GM18873 (cell line): ENCODE results near the gene SLC35F3.

Source experiments
- ATAC-seq: cut with Tn5 transposase; IDR thresholded peaks from one replicate; pipeline ENCODE4 v1.9.1; 2021; ENCODE audit warnings: mild to moderate bottlenecking, moderate library complexity, moderate number of reproducible peaks; ENCODE audit not compliant: unreplicated experiment, low FRiP score

SLC35F3 gene

DNA sequence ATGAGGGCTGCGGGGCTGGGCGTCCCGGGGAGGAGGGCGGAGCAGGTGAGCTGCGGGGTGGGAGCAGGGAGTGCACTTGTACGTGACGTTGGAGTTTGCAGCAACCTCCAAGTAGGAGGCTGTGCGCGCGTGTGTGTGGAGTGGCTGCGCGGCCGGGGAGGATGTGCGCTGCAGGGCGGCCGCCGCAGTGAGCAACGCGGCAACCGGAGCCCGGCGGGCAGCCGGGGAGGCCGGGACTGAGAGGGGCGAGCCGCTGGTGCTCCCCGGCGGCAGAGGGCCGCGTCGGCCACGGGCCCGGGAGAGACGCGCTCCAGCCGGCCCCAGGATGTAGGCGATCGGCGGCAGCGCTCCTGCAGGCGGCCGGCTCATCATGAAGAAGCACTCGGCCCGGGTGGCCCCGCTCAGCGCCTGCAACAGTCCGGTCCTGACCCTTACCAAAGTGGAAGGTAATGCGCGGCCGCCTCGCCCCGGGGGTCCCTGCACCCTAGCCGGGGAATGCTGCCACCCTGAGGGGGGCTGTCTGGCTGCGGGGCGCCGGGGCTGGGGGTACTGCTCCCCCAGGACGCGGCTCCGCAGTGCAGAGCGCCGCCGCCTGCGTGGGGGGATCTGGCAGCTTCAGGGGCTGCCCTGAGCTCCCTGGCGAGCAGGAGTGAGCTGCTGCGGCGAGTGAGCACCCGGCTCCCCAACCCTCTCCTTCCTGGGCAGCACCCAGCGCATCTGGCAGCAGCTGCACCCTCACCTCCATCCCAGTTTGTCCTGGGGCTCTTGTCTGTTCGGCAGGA, 309.8 kb downstream of the SLC35F3 start:
- ATAC-seq, result no peak

DNA sequence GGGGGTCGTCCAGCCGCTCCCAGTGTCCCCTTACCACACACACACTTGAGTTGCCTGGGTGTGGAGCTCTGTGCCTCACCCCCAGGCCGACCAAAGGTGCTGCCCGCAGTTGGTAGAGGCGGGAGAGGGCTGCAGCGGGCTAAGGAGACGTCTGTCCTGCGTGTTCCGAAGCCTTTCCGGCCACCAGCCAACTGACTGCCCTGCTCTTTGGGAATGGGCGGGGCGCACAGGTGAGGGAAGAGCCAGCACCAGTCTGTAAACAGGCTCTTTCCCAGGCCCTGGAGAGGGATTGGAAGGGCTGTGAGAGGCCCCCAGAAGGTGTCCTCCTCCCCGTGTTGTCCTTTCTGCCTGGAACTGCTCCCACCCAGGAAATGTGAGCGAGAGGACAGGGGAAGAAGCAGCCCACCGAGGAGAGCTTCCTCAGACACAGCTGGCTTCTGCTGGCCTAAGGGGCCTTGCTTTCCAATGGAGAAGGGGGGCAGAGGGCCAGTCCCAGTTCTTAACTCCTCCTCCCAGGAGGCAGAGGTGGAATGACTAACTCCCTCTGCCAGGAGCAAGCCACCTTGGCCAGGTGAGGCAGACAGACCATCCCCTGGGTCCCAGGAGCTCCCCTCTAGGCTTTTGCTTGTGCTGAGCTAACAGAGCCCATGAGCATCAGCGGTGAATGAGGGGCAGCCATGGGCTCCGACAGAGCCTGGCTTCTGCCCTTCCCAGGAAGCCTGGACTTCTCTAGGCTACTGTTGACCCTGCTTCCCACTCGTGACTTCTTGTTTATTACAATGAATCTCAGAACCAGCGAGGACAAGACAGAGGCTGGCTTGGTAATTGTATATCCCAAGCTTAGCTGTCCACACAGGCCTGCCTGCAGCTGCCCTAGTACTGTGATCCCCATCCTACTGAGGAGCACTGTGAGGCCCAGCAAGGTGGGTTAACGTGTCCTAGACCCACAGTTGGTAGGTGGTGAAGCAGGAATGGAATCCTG, 310.7 kb downstream of the SLC35F3 start:
- no peak for ATAC-seq

DNA sequence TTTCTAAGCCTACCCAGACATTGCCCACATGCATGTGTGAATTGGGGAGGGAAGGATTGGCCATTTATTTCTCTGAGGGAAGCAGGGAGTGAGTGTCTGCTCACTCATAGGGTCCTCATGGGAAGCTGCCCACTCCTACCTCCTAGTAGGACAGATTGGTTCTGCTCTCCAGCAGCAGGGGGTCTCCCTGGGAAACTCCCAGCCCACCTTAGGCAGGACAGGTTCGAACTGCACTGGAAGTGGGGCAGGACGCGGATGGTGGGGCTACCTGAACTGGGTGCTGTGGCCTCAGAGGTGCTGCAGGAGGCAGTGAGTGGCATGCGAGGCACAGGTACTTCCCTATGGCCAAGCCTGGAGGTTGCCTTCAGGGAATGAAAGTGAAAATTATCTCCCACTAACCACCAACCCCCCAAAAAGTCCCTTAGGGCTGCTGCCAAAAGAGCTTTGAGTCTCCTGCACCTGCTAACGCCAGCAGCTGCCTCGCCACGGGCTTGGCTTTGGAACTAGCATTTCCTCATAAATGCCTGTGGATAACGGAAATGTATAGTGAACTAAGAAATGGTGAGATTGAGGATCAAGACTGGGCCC, 311.7 kb downstream of the SLC35F3 start:
- no peak for ATAC-seq

DNA sequence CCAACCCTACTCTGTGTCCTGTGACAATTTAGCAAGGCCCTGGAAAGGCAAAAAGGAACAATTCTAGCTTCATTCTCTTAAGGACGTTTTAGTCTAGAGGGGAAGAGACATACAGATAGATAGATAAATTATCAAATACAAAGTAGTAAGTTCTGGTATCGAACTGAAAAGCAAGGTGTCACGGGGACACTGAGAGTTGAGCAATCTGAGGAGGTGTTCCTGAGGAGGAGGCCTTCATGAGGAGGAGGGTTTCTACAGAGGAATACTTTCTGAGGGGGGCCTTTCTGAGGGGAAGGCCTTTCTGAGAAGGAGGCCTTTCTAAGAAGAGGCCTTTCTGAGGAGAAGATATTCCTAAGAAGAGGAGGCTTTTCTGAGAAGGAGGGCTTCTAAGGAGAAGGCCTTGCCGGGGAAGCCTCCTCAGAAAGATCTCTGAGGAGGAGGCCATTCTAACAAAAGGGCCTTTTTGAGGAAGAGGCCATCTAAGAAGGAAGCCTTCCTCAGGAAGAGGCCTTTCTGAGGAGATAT, 312.9 kb downstream of the SLC35F3 start:
- ATAC-seq, result no peak

DNA sequence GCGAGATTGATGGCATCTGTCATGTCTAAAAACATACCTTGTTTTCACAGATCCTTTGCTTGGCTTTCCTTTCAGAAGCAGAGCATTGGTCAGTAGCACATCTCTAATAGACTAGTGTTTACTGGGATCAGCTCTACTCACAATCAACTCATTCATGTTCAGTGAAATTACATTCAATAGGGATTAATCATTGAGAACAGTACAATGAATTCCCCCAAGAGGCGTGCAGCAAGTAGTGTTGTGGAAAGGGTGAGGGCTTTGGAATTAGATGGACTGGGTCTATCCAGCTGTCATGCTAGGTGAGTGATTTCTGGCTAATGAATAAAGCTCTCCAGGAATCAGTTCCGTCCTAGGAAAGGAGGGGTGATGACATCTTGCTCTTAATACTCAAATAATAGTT, 313.6 kb downstream of the SLC35F3 start:
- ATAC-seq, result no peak

DNA sequence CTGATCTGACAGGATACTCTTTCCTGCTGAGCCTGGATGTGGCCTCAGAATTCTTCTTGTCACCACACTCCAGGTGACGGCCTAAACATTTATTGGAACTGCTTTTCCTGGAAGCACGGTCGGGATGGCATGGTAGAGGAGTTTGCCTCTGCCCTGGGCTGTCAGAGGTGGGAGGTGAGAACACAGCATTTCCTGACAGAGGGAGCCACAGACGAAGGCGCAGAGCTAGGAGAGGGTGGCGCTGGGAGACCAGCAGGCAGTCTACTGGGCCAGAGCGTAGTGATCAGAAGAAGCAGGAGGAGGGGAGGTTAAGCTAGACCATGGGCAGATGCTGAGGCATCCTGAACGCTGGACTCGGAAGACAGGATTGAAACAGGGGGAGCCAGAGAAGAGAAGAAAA, 315.2 kb downstream of the SLC35F3 start:
- no peak for ATAC-seq

DNA sequence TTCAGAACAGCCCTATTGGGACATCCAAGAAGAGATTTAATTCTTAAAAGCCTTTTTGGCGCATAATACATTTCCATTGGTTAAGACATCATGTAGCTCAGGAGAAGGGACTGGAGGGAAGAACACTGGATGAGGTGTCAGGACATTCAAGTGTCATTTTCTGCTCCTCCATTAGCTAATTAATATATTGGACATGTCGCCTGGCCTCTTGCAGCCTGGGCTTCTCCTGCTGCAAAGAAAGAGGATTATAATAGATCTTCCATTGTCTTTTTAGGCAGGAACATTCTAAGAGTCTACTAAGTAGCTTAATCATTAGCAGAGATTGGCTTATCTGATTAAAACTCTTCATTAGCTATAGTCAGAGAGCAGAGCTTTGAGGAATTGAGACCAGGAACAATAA, 317.1 kb downstream of the SLC35F3 start:
- ATAC-seq, result no peak

DNA sequence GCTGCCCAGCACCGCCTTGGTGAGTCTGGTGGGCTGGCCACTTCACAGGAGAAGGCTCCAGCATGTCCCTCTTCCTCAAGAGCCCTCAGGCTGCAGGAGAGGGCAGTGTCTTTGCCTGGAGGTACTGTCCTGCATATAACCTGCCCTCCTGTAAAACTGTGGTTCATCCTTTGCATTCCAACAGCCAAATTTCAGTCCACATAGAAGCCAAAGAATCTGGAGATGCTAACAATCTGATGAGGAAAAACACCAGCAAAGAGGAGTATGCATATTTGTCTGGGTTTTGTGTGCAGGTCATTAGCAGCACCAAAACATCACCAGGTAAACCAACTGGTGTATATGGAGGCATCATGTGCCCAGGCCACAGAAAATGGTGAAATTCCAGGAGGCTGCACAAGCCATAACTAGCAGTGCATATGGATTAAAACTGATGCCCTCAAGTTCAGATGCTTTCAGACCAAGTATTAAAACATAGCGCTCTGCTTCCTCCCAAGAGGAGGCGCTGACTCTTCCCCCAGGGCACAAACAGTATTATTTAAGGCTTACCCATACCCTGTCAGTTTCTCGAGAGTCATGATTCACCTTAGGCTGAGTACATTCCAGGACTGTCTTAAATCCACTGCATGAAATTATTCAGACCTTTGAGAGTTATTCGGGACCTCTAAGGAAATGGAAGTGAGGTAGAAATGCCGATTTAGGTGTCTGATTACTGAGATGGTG, 318.2 kb downstream of the SLC35F3 start:
- ATAC-seq, result no peak

DNA sequence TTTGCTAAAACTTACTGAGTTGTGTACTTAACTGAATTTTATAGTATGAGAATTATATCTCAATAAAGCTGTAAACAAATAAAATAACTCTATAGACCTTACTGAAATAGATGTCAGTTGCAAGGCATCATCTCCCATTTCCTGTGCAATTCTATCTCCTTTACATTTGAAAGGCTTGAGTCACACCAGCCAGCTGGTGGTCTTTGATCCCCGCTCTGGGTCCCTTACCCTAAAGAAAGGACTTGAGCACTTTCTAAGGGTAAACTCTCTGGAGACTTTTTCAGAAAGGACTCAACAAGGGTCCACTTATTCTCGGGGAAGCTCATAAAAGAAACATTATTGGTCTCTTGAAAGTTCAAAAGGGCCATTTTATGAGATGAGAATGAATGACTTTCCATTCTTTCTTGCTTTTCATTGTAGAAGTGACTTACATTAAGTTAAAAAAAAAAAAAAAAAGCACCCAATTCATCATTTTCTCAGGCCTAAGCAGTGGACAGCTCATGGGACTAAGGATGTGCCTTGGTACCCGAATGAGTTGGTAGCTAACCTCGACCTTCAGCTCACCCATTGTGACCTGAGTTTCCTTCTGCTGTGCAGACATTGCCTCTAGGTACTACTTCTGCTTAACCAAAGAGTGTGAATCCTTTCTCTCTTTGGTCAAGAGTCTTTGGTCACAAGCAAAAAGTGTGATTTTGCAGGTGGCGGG, 321.8 kb downstream of the SLC35F3 start:
- ATAC-seq, result no peak

DNA sequence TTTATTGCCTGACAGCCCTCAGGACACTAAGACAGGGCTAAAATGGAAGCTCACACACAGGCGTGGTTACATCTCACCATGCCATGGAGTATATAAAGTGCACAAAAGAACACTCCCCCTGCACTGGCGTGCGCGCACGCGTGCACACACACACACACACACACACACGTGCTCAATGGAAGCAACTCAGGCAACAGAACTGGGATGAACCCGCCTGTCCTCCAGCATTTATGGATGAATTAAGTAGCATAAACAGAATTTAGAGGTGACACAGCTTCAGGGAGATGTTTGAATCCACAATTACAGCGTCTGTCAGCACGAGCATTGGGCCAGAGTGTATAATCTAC, 322.3 kb downstream of the SLC35F3 start:
- ATAC-seq, result no peak

DNA sequence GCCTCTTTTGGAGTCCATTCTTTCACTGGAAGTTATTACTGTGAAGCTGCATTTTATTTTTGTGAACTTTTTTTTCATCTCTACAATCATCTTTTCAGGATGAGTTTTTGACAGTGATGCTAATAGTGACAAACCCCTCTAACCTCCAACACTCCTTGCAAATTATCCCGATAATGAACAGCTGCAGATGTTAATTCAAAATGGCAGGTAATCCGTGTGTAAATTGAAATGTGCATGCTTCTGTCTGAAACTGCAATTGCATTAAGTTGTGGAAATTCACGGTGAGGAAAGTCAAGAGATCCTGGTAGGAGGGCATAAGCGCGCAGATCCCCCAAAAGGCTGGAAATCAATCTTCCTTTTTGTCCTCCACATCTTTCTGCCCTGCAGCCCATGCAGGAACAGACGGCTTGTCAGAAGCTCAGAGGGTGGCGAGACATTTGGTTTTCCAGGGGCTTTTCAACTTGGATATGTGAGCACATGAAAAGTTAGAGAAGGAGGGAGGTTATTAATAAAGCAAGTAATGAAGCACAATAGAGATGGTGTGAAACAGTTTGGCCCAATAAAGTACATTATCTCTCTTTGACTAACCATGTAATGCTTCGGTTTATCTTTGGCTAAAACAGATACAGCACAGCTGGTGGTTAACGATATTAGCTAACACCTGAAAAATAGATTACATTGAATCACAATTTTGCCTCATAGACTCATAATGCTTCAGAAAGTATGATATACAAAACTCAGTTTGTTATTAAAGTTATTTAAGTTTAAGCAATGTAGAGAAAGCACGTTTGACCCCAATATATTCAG, 325.3 kb downstream of the SLC35F3 start:
- no peak for ATAC-seq

DNA sequence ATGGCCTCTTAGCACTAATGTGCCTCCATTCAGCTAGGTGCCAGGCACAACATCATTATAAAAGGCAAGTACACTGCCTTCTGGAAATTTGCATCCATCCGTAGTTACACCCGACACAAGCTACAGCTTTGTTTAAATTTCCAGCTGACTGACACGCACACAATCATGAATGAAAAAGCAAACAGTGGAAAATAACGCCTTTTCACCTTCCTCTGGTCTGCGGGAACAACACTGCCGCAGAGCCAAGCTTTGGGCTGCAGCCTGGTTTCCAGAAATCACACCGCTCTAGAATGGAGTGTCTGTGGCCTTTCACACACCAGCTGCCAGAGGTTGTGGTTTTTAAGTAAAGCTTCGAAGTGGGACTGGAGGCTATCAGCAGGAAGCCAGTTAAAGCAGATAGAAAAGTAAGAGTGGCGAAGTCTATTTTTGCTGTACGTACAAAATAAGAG, 326.0 kb downstream of the SLC35F3 start:
- no peak for ATAC-seq

DNA sequence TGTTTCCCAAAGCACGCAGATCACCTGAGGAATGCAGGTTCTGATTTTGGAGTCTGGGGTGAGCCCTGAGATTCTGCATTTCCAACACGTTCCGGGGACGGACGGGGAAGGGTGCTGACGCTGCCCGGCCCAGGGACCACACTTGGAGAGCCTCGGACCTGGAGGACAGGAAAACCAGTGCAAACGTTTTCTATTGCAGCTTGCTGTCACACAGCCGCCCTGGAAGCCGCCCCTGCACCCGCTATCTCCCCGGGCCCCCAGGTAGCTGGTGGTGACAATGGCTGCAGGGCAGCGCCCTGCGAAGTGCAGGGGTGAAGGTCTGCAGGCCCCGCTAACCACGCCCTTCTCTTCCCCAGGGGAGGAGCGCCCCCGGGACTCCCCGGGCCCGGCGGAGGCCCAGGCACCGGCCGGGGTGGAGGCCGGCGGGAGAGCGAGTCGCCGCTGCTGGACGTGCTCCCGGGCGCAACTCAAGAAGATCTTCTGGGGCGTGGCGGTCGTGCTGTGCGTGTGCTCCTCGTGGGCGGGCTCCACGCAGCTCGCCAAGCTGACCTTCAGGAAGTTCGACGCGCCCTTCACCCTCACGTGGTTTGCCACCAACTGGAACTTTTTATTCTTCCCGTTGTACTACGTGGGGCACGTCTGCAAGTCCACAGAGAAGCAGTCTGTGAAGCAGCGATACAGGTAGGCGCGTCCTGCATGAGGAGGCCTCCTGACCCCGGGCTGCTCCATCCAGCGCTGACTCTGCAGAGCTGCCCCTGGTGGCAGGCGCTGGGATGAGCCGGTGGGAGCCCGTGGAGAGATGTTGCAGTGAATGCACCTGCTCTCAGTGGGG, 326.8 kb downstream of the SLC35F3 start:
- ATAC-seq, result no peak

DNA sequence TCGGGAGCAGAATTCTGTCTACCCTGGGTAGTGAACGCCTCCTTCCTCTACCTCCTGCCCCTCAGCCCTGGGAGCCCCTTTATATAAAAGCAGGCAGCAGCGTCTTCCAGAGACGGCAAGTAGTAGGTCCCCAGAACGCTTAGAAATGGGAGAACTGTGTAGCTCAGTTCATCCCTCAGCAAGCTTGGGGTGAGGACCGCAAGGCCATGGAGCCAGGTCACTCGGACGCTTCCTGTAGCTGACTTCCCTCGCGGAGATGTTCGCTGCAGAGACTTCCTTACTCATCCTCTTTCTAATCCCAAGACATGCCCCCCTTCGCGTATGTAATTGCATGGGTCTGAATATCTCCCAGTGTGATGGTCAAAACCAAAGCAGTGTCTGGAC, 327.4 kb downstream of the SLC35F3 start:
- ATAC-seq, result no peak

DNA sequence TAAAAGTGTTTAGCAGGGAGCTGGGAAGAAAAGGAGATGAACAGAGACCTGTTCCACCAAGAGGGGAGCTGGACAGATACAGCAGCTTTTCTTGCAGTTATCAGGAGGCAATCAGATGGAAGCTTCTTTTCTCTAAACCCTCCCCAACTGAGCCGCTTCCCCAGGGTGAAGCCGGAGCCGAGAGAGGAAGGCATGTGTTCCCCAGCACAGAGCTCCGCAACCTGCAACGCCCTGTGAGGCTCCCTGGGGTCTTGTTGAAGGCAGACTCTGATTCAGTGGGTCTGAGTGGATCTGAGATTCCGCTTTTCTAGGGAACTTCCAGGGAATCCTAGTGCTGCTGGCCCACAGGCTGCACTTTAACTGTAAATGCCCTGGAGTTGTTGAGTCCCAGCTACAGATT, 329.7 kb downstream of the SLC35F3 start:
- no peak for ATAC-seq

DNA sequence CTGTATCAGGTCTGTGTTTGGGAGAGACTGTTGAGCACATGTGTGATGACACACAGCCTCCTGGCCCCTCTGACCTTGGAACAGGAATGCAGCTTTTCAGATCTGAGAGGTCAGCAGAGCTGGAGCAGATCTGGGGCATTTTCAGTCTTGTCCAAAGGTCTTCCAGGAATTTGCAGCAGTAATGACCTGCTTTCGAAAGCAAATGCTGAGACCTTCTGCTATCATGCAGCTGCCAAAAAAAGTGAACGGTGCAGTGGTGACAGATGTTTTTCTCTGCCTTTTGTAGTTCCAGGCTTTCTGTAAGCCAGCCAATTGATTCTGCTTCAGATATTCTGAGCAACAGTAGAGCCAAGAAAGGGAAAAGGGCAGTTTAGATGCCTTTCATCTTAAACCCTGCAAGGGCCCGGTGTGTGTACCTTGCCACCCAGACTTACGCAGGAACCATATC, 331.0 kb downstream of the SLC35F3 start:
- no peak for ATAC-seq

DNA sequence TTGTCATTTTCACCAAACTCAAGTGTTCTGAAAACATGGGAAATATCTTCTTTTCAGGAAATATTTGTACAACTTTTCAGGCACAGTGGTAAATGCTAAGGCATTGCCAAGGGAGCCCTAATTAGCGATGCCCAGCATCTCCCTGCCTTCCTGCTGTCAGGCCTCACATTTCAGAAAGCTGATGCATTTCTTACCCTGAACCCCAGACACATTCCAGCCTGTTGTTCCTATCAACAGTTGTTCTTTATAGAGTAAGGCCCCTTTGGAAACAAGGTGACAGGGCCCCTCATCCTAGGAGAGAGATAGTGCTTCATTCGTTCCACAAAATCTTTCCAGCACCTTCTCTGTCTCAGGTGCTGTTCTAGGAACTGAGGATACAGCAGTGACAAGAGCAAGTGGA, 332.9 kb downstream of the SLC35F3 start:
- no peak for ATAC-seq

DNA sequence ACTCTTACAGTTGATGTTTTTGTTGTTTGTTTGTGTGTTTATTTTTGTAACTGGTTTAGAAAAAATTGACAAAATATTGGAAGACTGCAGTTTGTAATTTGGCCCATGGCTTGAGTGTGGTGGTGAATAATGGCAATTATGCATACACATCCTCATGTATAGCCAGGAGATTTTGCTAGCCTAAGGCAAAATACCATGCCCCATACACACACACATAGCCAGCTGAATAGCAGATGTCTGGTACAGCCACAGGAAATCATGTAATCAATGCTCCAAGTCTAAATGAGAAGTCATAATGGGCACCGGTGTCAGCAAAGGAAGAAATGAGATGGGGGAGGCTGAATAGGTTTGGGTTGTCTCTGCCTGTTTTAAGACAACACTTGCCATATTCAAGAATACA, 333.6 kb downstream of the SLC35F3 start:
- ATAC-seq, result no peak
